SU-DHL-6 (cell line): Measurements from ENCODE around the gene SETD1B.

Source experiments
- EZH2phosphoT487 ChIP-seq: fragments of 200-600 bp; sonication (generic), shearing (Covaris generic); conservative IDR thresholded peaks from 2 replicates; pipeline ENCODE4 v1.6.1; 2018; ENCODE audit warnings: mild to moderate bottlenecking, antibody characterized with exemption, low read length, moderate library complexity, mixed read lengths
- TF ChIP-seq, protein P1 (sequence below): fragments of 200-600 bp; sonication (generic); IDR thresholded peaks from one replicate; pipeline ENCODE4 v1.5.1; 2017; ENCODE audit warnings: antibody characterized with exemption, mild to moderate bottlenecking, low read length, moderate library complexity; ENCODE audit not compliant: insufficient read depth, poor library complexity, severe bottlenecking

DNA sequence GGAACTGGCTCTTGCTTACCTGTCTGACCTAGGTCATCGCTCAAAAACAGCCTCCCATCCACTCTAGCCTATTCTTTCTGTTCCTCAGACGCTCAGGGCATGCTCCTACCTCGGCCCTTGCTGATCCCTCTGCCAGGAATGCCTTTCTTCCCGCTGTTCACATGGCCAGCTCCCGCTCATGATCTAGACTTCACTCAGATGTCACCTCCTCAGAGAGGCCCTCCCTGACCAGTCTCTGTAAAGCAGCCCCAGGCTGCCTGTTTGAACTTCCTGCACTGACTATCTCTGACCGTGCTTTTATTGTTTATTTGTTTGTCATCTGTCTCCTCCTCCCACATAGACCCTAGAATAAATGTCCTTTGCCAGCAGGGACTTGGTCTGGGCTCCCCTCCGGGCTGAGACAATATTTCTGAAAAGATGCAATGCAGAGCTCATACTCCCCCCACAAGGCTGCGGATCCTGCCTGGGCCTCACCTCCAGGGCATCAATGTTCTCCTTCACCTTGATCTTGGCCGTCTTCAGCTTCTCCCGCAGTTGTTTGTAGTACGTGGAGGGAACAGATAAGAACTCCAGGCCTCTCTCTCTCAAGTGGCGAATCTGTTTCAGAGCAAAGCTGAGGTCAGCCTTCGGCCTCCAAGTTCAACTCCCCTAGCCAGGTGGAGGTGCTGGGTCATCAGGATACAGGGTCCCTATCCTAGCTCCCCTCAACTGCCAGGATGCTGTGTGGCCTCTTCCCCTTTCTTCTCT, 39.6 kb downstream of the SETD1B start:
- TF ChIP-seq, protein P1, sequence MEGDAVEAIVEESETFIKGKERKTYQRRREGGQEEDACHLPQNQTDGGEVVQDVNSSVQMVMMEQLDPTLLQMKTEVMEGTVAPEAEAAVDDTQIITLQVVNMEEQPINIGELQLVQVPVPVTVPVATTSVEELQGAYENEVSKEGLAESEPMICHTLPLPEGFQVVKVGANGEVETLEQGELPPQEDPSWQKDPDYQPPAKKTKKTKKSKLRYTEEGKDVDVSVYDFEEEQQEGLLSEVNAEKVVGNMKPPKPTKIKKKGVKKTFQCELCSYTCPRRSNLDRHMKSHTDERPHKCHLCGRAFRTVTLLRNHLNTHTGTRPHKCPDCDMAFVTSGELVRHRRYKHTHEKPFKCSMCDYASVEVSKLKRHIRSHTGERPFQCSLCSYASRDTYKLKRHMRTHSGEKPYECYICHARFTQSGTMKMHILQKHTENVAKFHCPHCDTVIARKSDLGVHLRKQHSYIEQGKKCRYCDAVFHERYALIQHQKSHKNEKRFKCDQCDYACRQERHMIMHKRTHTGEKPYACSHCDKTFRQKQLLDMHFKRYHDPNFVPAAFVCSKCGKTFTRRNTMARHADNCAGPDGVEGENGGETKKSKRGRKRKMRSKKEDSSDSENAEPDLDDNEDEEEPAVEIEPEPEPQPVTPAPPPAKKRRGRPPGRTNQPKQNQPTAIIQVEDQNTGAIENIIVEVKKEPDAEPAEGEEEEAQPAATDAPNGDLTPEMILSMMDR: no peak
- no peak for TF ChIP-seq EZH2phosphoT487
